PFSK-1 (cell line): ENCODE data around the gene MAGI1.

Experiments
- FOXP2 ChIP-seq: optimal IDR thresholded peaks from 2 replicates; pipeline ENCODE3; 2011; ENCODE audit warnings: borderline replicate concordance, control low read depth, inconsistent platforms; ENCODE audit not compliant: insufficient read depth; ENCODE audit errors: extremely low read length, extremely low read depth
- POLR2AphosphoS5 ChIP-seq: IDR thresholded peaks from 2 replicates; pipeline ENCODE4 v1.6.1; 2012; ENCODE audit warnings: low read depth, mild to moderate bottlenecking, control low read depth, low read length, moderate library complexity
- REST ChIP-seq, 2 experiments: IDR thresholded peaks; 2 replicates each; pipeline versions ENCODE4 v1.6.1 to v1.8.0; 2011 to 2012; ENCODE audit warnings: low read depth in 2 of 2, low read length in 2 of 2, control low read depth in 1 of 2, inconsistent platforms in 1 of 2, mild to moderate bottlenecking in 1 of 2, moderate library complexity in 1 of 2; ENCODE audit not compliant: insufficient read depth in 1 of 2
- SIN3A ChIP-seq: IDR thresholded peaks from 2 replicates; pipeline ENCODE4 v1.6.1; 2012; ENCODE audit warnings: mild to moderate bottlenecking, low read length, moderate library complexity, borderline replicate concordance; ENCODE audit not compliant: insufficient read depth
- TAF1 ChIP-seq: IDR thresholded peaks from 2 replicates; pipeline ENCODE4 v1.6.1; 2012; ENCODE audit warnings: low read length, control low read depth, borderline replicate concordance; ENCODE audit not compliant: insufficient read depth

The MAGI1 gene

GRCh38 chr3:65330072-65330471 lies 708.6 kb downstream of the MAGI1 start:
- TF ChIP-seq FOXP2 (no peak), REST (IDR thresholded peaks at IDR 0.05; ENCODE audit: insufficient read depth in 1 of 2, low read depth in 2 of 2, low read length in 2 of 2) (no peak), SIN3A (no peak), TAF1 (no peak), POLR2AphosphoS5 (no peak)

- TF ChIP-seq POLR2AphosphoS5 (no peak), TAF1 (no peak), FOXP2 (no peak), REST (IDR thresholded peaks at IDR 0.05; ENCODE audit: insufficient read depth in 1 of 2, low read depth in 2 of 2, low read length in 2 of 2) (no peak), SIN3A (no peak)
Observed at GRCh38 chr3:65328148-65328547, 710.6 kb downstream of the MAGI1 start.

DNA sequence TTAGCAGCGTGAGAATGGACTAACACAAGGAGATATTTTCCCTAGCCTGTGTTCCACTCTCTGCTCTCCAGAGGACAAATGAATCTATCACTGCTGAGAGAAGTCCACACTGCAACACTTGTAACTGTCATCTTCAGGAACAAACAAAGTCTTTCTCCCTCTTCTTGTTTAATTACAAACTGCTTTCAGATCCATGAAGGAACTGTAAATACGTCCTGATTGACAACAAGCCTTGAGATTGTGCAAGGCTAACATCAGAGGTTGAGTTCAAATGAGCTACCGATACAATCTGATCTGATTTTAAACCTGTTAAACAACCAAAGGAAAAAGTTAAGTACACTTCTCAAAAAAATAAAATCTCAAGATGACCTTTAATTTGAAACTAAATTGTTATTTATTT lies 712.1 kb downstream of the MAGI1 start:
- TF ChIP-seq TAF1 = no peak
- no peak for TF ChIP-seq POLR2AphosphoS5
- TF ChIP-seq REST (IDR thresholded peaks at IDR 0.05; ENCODE audit: insufficient read depth in 1 of 2, low read depth in 2 of 2, low read length in 2 of 2) = no peak
- no peak for TF ChIP-seq SIN3A
- no peak for TF ChIP-seq FOXP2

DNA sequence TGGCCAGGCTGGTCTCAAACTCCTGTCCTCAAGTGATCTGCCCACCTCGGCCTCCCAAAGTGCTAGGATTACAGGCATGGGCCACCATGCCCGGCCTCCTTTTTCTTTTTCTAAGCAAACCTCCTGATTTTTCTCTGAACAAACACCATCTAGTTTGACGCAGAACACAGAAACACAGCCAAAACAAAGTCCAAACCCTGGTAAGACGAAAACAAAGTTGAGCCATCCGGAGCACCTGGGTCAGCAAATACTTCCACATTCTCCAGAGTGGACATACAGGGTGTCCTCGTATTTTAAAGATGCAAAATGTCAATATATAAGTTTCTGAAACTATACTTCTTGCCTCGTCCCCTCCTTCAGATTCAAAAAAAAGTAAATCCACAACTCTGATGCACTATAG lies 715.8 kb downstream of the MAGI1 start:
- TF ChIP-seq FOXP2 (no peak), POLR2AphosphoS5 (no peak)

- TF ChIP-seq TAF1 = no peak
- TF ChIP-seq REST (IDR thresholded peaks at IDR 0.05; ENCODE audit: insufficient read depth in 1 of 2, low read depth in 2 of 2, low read length in 2 of 2) = no peak
- TF ChIP-seq POLR2AphosphoS5 = no peak
- TF ChIP-seq SIN3A = no peak
- no peak for TF ChIP-seq FOXP2
Observed at GRCh38 chr3:65318231-65318630, 720.5 kb downstream of the MAGI1 start.

DNA sequence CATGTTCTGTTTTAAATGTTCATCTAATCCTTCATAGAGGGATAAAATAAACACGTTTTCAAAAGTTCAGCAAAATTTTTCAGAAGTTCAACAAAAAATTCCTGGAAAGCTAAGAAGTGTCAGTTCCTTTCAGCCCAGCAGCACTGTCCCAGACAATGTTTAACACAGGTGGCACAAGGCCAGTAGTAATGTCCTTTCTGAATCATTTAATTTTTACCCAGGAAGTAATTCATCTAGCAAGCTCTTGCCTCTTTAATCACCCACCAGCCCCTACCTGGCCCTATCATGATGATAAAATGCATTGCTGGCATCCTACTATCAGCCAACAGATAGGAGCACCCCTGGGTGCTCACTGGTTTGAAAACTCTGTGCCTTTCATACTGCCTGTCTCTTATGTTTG lies 723.8 kb downstream of the MAGI1 start:
- no peak for TF ChIP-seq FOXP2
- no peak for TF ChIP-seq REST (IDR thresholded peaks at IDR 0.05; ENCODE audit: insufficient read depth in 1 of 2, low read depth in 2 of 2, low read length in 2 of 2)
- TF ChIP-seq POLR2AphosphoS5 = no peak
- TF ChIP-seq TAF1 = no peak
- TF ChIP-seq SIN3A = no peak
